HepG2 (cell line): ENCODE data around the gene ADAD2. TPM values are rescaled to one million over a fixed set of nuclear protein-coding genes. Genes with fewer than 3 reads are reported as not detected.

Experiments used
- ATAC-seq: fragments of 200-7000 bp; cut with Tn5 transposase; 3 replicates; pipeline ENCODE4 v1.9.1; 2020; ENCODE audit warnings: mild to moderate bottlenecking, moderate library complexity
- BruUV-seq: library from RNA; stranded (reverse); fragments of 400-500 nt; replicated peaks from 2 replicates; lab custom pipeline; 2021; lab: Mats Ljungman, UMichigan
- CTCF ChIA-PET: fragments of 300-600 bp; formaldehyde crosslinking; extraction: SDS; loops from one replicate; lab custom pipeline; 2021; ENCODE audit warnings: low total read pairs, inconsistent platforms, low intra/inter-chr PET ratio; lab: Yijun Ruan, JAX
- POLR2A ChIA-PET: fragments of 350-600 bp; sonication (Branson Sonifier 250); formaldehyde crosslinking; loops from one replicate; lab custom pipeline; 2020; ENCODE audit warnings: antibody characterized with exemption, inconsistent platforms; lab: Yijun Ruan, JAX
- DNase-seq: peaks from one replicate; pipeline ENCODE4 v3.0.0-alpha.2; 2015; ENCODE audit warnings: low spot score
- FAIRE-seq: peaks from 3 replicates; lab custom pipeline; 2011; peaks lifted over from hg19 to GRCh38; lab: Jason Lieb, UNC
- H2AFZ ChIP-seq: one replicate; pipeline ENCODE4 v1.6.1; 2011; ENCODE audit warnings: low read length, inconsistent platforms
- H3K27ac ChIP-seq: fragments of 300-600 bp; 3 replicates; pipeline ENCODE4 v1.8.0; 2011; ENCODE audit warnings: mixed run types, mild to moderate bottlenecking, mixed read lengths, low read length, inconsistent platforms; ENCODE audit not compliant: insufficient read depth; ENCODE audit errors: extremely low read length
- H3K27me3 ChIP-seq, 2 experiments: fragments of 200-600 bp in 1 of 2; 2 replicates in 1 of 2; 3 replicates in 1 of 2; pipeline versions ENCODE4 v1.6.0 to v1.8.0; 2011; ENCODE audit warnings: low read length in 2 of 2, mild to moderate bottlenecking in 2 of 2, moderate library complexity in 2 of 2, inconsistent platforms in 1 of 2; ENCODE audit not compliant: insufficient read depth in 2 of 2, control insufficient read depth in 1 of 2
- H3K36me3 ChIP-seq, 2 experiments: fragments of 200-600 bp in 1 of 2; replicated peaks in 1 of 2; 2 replicates in 1 of 2; 3 replicates in 1 of 2; pipeline versions ENCODE4 v1.5.1 to v1.8.0; 2011; ENCODE audit warnings: low read length in 2 of 2, inconsistent platforms in 1 of 2; ENCODE audit not compliant: insufficient read depth in 2 of 2, control insufficient read depth in 1 of 2
- H3K4me1 ChIP-seq: 2 replicates; pipeline ENCODE4 v1.5.1; 2012; ENCODE audit warnings: low read length, inconsistent platforms; ENCODE audit not compliant: insufficient read depth
- H3K4me2 ChIP-seq: 2 replicates; pipeline ENCODE4 v1.6.0; 2011; ENCODE audit warnings: low read depth, low read length, inconsistent platforms
- H3K4me3 ChIP-seq, 3 experiments: fragments of 200-600 bp in 1 of 3; sonication (generic), shearing (Covaris generic) in 1 of 3; replicated peaks in 1 of 3; 2 replicates each; pipeline ENCODE4 v1.5.1; 2011 to 2016; ENCODE audit warnings: low read length in 3 of 3, inconsistent platforms in 2 of 3, low read depth in 2 of 3, mild to moderate bottlenecking in 2 of 3, control low read depth in 1 of 3, mixed read lengths in 1 of 3; ENCODE audit not compliant: insufficient read depth in 1 of 3
- H3K79me2 ChIP-seq: one replicate; pipeline ENCODE4 v1.6.1; 2011; ENCODE audit warnings: low read length, inconsistent platforms; ENCODE audit not compliant: insufficient read depth
- H3K9ac ChIP-seq: 2 replicates; pipeline ENCODE4 v1.6.0; 2011; ENCODE audit warnings: mild to moderate bottlenecking, low read depth, low read length, inconsistent platforms; ENCODE audit not compliant: insufficient read depth
- H3K9me3 ChIP-seq: 2 replicates; pipeline ENCODE4 v1.5.1; 2012; ENCODE audit warnings: mild to moderate bottlenecking, low read length
- H4K20me1 ChIP-seq: 2 replicates; pipeline ENCODE4 v1.6.0; 2011; ENCODE audit warnings: inconsistent platforms, mild to moderate bottlenecking, low read length, moderate library complexity; ENCODE audit not compliant: insufficient read depth
- ATF5 ChIP-seq: sonication (generic); formaldehyde crosslinking; IDR thresholded peaks from 2 replicates; pipeline ENCODE4 v1.4.0; 2020; ENCODE audit warnings: mild to moderate bottlenecking, low read depth, missing genetic modification reagents
- HOXA5 ChIP-seq: sonication (generic); formaldehyde crosslinking; IDR thresholded peaks from 2 replicates; pipeline ENCODE4 v1.4.0; 2020; ENCODE audit warnings: missing genetic modification reagents
- KAT8 ChIP-seq: IDR thresholded peaks from 2 replicates; pipeline ENCODE4 v1.6.1; 2016; ENCODE audit warnings: missing genetic modification reagents, missing compliant biosample characterization
- MAFF ChIP-seq: IDR thresholded peaks from 2 replicates; pipeline ENCODE4 v1.6.1; 2011; ENCODE audit warnings: low read depth, low read length, improper control_type of control experiment
- NR2F6 ChIP-seq, 2 experiments: IDR thresholded peaks; 2 replicates each; pipeline ENCODE4 v1.6.1; 2016; ENCODE audit warnings: antibody characterized with exemption in 1 of 2, mild to moderate bottlenecking in 1 of 2
- RARG ChIP-seq: sonication (generic); formaldehyde crosslinking; IDR thresholded peaks from 2 replicates; pipeline ENCODE4 v1.4.0; 2020; ENCODE audit warnings: low read depth, mild to moderate bottlenecking, missing genetic modification reagents
- REPIN1 ChIP-seq: sonication (generic); formaldehyde crosslinking; IDR thresholded peaks from 2 replicates; pipeline ENCODE4 v1.8.0; 2022; ENCODE audit warnings: missing genetic modification reagents, low read depth, mild to moderate bottlenecking, borderline replicate concordance
- SIX1 ChIP-seq: sonication (generic); formaldehyde crosslinking; IDR thresholded peaks from 2 replicates; pipeline ENCODE4 v1.4.0; 2020; ENCODE audit warnings: missing genetic modification reagents, borderline replicate concordance
- SP4 ChIP-seq: sonication (generic); formaldehyde crosslinking; IDR thresholded peaks from 2 replicates; pipeline ENCODE4 v1.8.1; 2023; ENCODE audit warnings: mild to moderate bottlenecking, missing genetic modification reagents
- TAF1 ChIP-seq: sonication (generic); formaldehyde crosslinking; IDR thresholded peaks from 2 replicates; pipeline ENCODE4 v1.4.0; 2020; ENCODE audit warnings: missing genetic modification reagents
- TOPORS ChIP-seq: sonication (generic); formaldehyde crosslinking; IDR thresholded peaks from 2 replicates; pipeline ENCODE4 v1.8.0; 2023; ENCODE audit warnings: mild to moderate bottlenecking, missing genetic modification reagents
- USF2 ChIP-seq, 2 experiments: sonication (generic) in 1 of 2; formaldehyde crosslinking in 1 of 2; IDR thresholded peaks; 2 replicates each; pipeline versions ENCODE4 v1.5.1 to v1.6.1; 2011 to 2020; ENCODE audit warnings: borderline replicate concordance in 1 of 2, low read depth in 1 of 2, low read length in 1 of 2, mild to moderate bottlenecking in 1 of 2, missing genetic modification reagents in 1 of 2, moderate library complexity in 1 of 2
- ZFAT ChIP-seq: sonication (generic); formaldehyde crosslinking; conservative IDR thresholded peaks from 2 replicates; pipeline ENCODE4 v1.8.1; 2023; ENCODE audit warnings: missing genetic modification reagents, inconsistent platforms
- ZNF12 ChIP-seq: sonication (generic); formaldehyde crosslinking; IDR thresholded peaks from 2 replicates; pipeline ENCODE4 v1.5.0; 2020; ENCODE audit warnings: missing genetic modification reagents
- ZSCAN22 ChIP-seq: sonication (generic); formaldehyde crosslinking; IDR thresholded peaks from 2 replicates; pipeline ENCODE4 v1.4.0; 2020; ENCODE audit warnings: mild to moderate bottlenecking, missing genetic modification reagents
- WGBS: methylation state at CpG from one replicate; pipeline ENCODE4 v1.1.6; 2017; ENCODE audit warnings: low lambda C conversion rate; 5-methylcytosine and 5-hydroxymethylcytosine counted together
- in situ Hi-C: cut with HindIII; loops from 2 replicates; pipeline ENCODE4 v1.10.0; 2017; ENCODE audit warnings: low pct_unique_long_range_greater_than_20kb; ENCODE audit not compliant: extremely low pct_ligation_motif_present
- intact Hi-C: fragments of 100-400 bp; cut with micrococcal nuclease; formaldehyde crosslinking; loops from one replicate; pipeline ENCODE4 v1.10.0; 2022; ENCODE audit not compliant: unreplicated experiment
- polyA plus RNA-seq, 8 experiments: library from polyadenylated mRNA; depleted of rRNA in 3 of 8; stranded (reverse) in 7 of 8; unstranded in 1 of 8; fragments of >200 nt; fragmentation: Illumina TruSeq in 4 of 8; extraction: Trizol in 4 of 8; gene quantifications; 2 replicates each; pipeline versions ENCODE4 v1.2.1 to v1.2.3, GENCODE V29; 2011 to 2016; ENCODE audit warnings: low read depth in 4 of 8, missing spikeins in 1 of 8, mixed read lengths in 1 of 8; ENCODE audit not compliant: insufficient read depth in 1 of 8
- total RNA-seq, 5 experiments: library from RNA; depleted of rRNA; stranded (reverse); fragments of >200 nt; fragmentation: Illumina TruSeq; extraction: Trizol; gene quantifications; 2 replicates each; pipeline ENCODE4 v1.2.3, GENCODE V29; 2016; ENCODE audit warnings: low read depth in 1 of 5
- TF ChIP-seq, protein P1 (sequence below): sonication (generic); formaldehyde crosslinking; IDR thresholded peaks from 2 replicates; pipeline ENCODE4 v1.8.1; 2023; ENCODE audit warnings: mild to moderate bottlenecking, missing genetic modification reagents
- TF ChIP-seq, protein P2 (sequence below): sonication (generic); formaldehyde crosslinking; conservative IDR thresholded peaks from 2 replicates; pipeline ENCODE4 v1.8.0; 2022; ENCODE audit warnings: mild to moderate bottlenecking, moderate library complexity, missing genetic modification reagents

ADAD2 gene
- total and polyA plus RNA-seq, 2 of the 13 experiments (the other 11 are each of a cell fraction or from before 2014, with no cell fraction given) = not detected

GRCh38 chr16:84159800-84160199 lies 31.2 kb upstream of the ADAD2 start:
- Histone ChIP-seq H3K4me3 (no peak overlapping the region), H3K36me3 (no peaks in the 10 kb centered on the region), H3K9ac (no peak overlapping the region), H3K79me2 (no peaks in the 10 kb centered on the region), H3K27ac (no peak overlapping the region), H3K4me1 (peaks cover 6% of the 10 kb centered on the region; the same call in 1 of the 2 replicates), H4K20me1 (no peaks in the 10 kb centered on the region; the same call in 1 of the 2 replicates), H3K9me3 (no peaks in the 10 kb centered on the region), H2AFZ (no peak overlapping the region), H3K27me3 (peaks cover 4 to 77% of the 10 kb centered on the region in 2 experiments), H3K4me2 (no peak overlapping the region)
- ATAC-seq = no peak
- no peak for TF ChIP-seq RARG (CRISPR knock-in tag)
- TF ChIP-seq SIX1 (CRISPR knock-in tag) = no peak
- TF ChIP-seq ZNF12 (CRISPR knock-in tag) = no peak
- TF ChIP-seq TOPORS (CRISPR knock-in tag) = no peak
- TF ChIP-seq, protein P1, sequence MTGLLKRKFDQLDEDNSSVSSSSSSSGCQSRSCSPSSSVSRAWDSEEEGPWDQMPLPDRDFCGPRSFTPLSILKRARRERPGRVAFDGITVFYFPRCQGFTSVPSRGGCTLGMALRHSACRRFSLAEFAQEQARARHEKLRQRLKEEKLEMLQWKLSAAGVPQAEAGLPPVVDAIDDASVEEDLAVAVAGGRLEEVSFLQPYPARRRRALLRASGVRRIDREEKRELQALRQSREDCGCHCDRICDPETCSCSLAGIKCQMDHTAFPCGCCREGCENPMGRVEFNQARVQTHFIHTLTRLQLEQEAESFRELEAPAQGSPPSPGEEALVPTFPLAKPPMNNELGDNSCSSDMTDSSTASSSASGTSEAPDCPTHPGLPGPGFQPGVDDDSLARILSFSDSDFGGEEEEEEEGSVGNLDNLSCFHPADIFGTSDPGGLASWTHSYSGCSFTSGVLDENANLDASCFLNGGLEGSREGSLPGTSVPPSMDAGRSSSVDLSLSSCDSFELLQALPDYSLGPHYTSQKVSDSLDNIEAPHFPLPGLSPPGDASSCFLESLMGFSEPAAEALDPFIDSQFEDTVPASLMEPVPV (CRISPR knock-in tag) = no peak
- no peak for TF ChIP-seq REPIN1 (CRISPR knock-in tag)
- TF ChIP-seq KAT8 (CRISPR knock-in tag) = no peak
- TF ChIP-seq TAF1 (CRISPR knock-in tag) = no peak
- no peak for TF ChIP-seq HOXA5 (CRISPR knock-in tag)
- TF ChIP-seq USF2 (IDR thresholded peaks at IDR 0.05; ENCODE audit: low read depth, low read length) = no peak
- TF ChIP-seq USF2 (CRISPR knock-in tag; IDR thresholded peaks at IDR 0.05; ENCODE audit: borderline replicate concordance) = no peak
- TF ChIP-seq NR2F6 (IDR thresholded peaks at IDR 0.05) = no peak
- TF ChIP-seq NR2F6 (CRISPR knock-in tag; IDR thresholded peaks at IDR 0.05) = no peak
- TF ChIP-seq ZSCAN22 (CRISPR knock-in tag) = no peak
- TF ChIP-seq ZFAT (CRISPR knock-in tag) = no peak
- TF ChIP-seq SP4 (CRISPR knock-in tag) = no peak
- no peak for TF ChIP-seq MAFF
- TF ChIP-seq, protein P2, sequence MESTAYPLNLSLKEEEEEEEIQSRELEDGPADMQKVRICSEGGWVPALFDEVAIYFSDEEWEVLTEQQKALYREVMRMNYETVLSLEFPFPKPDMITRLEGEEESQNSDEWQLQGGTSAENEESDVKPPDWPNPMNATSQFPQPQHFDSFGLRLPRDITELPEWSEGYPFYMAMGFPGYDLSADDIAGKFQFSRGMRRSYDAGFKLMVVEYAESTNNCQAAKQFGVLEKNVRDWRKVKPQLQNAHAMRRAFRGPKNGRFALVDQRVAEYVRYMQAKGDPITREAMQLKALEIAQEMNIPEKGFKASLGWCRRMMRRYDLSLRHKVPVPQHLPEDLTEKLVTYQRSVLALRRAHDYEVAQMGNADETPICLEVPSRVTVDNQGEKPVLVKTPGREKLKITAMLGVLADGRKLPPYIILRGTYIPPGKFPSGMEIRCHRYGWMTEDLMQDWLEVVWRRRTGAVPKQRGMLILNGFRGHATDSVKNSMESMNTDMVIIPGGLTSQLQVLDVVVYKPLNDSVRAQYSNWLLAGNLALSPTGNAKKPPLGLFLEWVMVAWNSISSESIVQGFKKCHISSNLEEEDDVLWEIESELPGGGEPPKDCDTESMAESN (CRISPR knock-in tag) = no peak
- no peak for TF ChIP-seq ATF5 (CRISPR knock-in tag)
- ChIA-PET CTCF (no interaction called here), POLR2A (no interaction called here)
- no peak for DNase-seq
- 3% methylated on average over 1 of the region's 1 CpG for WGBS
- intact Hi-C loops = no loop called here
- no peak for FAIRE-seq
- in situ Hi-C loops = no loop called here
- no TSS peak for BruUV-seq
